ENCODE data around the gene MTARC1.

The MTARC1 gene

DNA sequence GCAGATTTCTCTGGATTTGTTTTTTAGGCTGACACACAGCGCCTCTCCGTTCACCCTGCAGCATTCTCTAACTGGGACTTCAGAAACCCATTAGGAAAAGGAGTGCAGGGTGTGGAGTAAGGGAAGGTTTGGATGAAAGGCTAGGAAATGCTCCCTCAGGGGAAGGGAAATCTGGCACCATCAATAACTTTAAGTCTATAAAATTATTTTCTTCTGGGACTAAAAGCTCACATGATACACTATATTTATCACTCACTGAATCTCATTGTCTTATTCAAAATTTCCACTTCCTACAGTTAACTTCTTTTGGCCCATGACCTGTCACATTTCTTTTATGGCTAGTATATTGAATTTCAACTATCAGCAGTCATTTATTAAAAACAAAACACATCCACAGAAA lies 46.7 kb downstream of the MTARC1 start:
- no peak for DNase-seq (ENCODE audit: low read depth in 3 of 3)

DNA sequence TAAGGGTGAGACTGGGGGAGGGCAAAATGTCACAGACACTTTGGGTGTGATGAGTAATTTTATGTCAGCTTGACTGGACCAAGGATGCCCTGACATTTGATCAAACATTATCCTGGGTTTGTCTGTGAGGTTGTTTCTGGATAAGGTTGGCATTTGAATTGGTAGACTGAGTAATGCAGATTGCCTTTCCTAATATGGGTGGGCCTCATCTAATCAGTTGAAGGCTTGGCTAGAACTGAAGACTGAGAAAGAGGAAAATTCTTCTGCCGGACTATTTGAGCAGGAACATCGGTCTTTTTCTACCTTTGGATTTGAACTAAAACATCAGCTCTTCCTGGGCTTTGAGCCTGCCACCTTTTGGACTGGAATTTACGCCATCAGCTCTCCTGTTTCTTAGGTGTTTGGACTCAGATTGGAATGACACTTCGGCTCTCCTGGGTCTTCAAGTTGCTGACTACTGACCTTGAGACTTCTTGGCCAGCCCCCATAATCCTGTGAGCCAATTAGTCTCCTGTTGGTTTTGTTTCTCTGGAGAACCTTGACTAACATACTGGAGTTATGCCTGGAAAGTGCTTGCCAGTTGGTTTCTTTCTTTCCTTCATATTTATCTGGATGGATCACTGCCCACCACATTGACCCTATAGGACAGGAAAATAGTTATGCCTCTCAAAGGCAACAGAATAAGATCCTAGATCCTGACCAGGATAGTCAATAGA lies 47.6 kb downstream of the MTARC1 start:
- DNase-seq (ENCODE audit: low read depth in 3 of 3), result no peak
